Smooth muscle cell (in vitro differentiated cells): ENCODE data around the gene CTBP1. TPM values are rescaled to one million over a fixed set of nuclear protein-coding genes. Genes with fewer than 3 reads are reported as not detected.

Experiments used
- DNase-seq: peaks from one replicate; lab custom pipeline; 2025; ENCODE audit not compliant: unreplicated experiment; lab: John Stamatoyannopoulos, UW
- H2AFZ ChIP-seq: fragments of 200-600 bp; sonication (generic); 2 replicates; pipeline ENCODE4 v1.6.0; 2016; ENCODE audit warnings: antibody characterized with exemption, low read depth, mild to moderate bottlenecking
- H3F3A ChIP-seq: fragments of 200-600 bp; sonication (generic); 2 replicates; pipeline ENCODE4 v1.6.0; 2017; ENCODE audit warnings: antibody characterized with exemption, low read depth
- H3K27ac ChIP-seq: fragments of 200-600 bp; sonication (generic); 2 replicates; pipeline ENCODE4 v1.5.1; 2016; ENCODE audit warnings: low read depth, mild to moderate bottlenecking
- H3K27me3 ChIP-seq: fragments of 200-600 bp; sonication (generic); 2 replicates; pipeline ENCODE4 v1.6.1; 2016; ENCODE audit warnings: low read depth, mild to moderate bottlenecking
- H3K36me3 ChIP-seq: fragments of 200-600 bp; sonication (generic); 2 replicates; pipeline ENCODE4 v1.5.1; 2016; ENCODE audit warnings: low read depth
- H3K4me1 ChIP-seq: fragments of 200-600 bp; sonication (generic); 2 replicates; pipeline ENCODE4 v1.5.1; 2016; ENCODE audit warnings: low read depth
- H3K4me2 ChIP-seq: fragments of 200-600 bp; sonication (generic); 2 replicates; pipeline ENCODE4 v1.6.0; 2016; ENCODE audit warnings: mild to moderate bottlenecking
- H3K4me3 ChIP-seq: fragments of 200-600 bp; sonication (generic); 2 replicates; pipeline ENCODE4 v1.5.1; 2016; ENCODE audit warnings: mild to moderate bottlenecking
- H3K79me2 ChIP-seq: fragments of 200-600 bp; sonication (generic); 2 replicates; pipeline ENCODE4 v1.6.0; 2016; ENCODE audit warnings: low read depth, mild to moderate bottlenecking
- H3K9ac ChIP-seq: fragments of 200-600 bp; sonication (generic); 2 replicates; pipeline ENCODE4 v1.6.0; 2016; ENCODE audit warnings: low read depth
- H3K9me3 ChIP-seq: fragments of 200-600 bp; sonication (generic); replicated peaks from 2 replicates; pipeline ENCODE4 v1.5.1; 2016; ENCODE audit warnings: low read depth
- H4K20me1 ChIP-seq: fragments of 200-600 bp; sonication (generic); 2 replicates; pipeline ENCODE4 v1.6.0; 2016; ENCODE audit warnings: low read depth
- CTCF ChIP-seq: fragments of 200-600 bp; sonication (generic); IDR thresholded peaks from 2 replicates; pipeline ENCODE4 v1.5.1; 2017; ENCODE audit warnings: borderline replicate concordance, mild to moderate bottlenecking, antibody characterized with exemption; ENCODE audit not compliant: insufficient read depth, poor library complexity, severe bottlenecking
- WGBS: methylation state at CpG from one replicate; pipeline ENCODE4 v1.1.7; 2016; ENCODE audit warnings: low lambda C conversion rate; 5-methylcytosine and 5-hydroxymethylcytosine counted together
- polyA plus RNA-seq: library from polyadenylated mRNA; unstranded; fragments of >200 nt; fragmentation: Nextera tagmentation; extraction: Ambion mirVana; gene quantifications from 2 replicates; pipeline ENCODE4 v1.2.1, GENCODE V29; 2016
- total RNA-seq: library from RNA; depleted of rRNA; stranded (reverse); fragments of >200 nt; gene quantifications from 2 replicates; pipeline ENCODE4 v1.2.3, GENCODE V29; 2014

Gene CTBP1
- total and polyA plus RNA-seq, 2 experiments from 2014 or later = 76.9 to 132 TPM

- peaks cover 45% of the 10 kb centered on the region for H3K79me2 ChIP-seq
- 1% methylated on average over 81 of the region's 95 CpGs for WGBS
Measured at GRCh38 chr4:1289207-1290164, 40.6 kb upstream of the CTBP1 start, which contains the start of gene MAEA. Gene MAEA, plus strand, starts transcription at chr4:1289891. Its CDS starts 23 bp downstream, at chr4:1289914.

GRCh38 chr4:1288786-1289185, 39.9 kb upstream of the CTBP1 start:
- no peaks in the 10 kb centered on the region for H3K36me3 ChIP-seq
- peaks cover 38% of the 10 kb centered on the region for H3K79me2 ChIP-seq
- H4K20me1 ChIP-seq = peaks cover 36% of the 10 kb centered on the region
- H3K27me3 ChIP-seq = no peaks in the 10 kb centered on the region
- H3K9ac ChIP-seq = peak overlapping the region; percentile 19
- peak overlapping the region; percentile 48 for H2AFZ ChIP-seq
- peaks cover 12% of the 10 kb centered on the region for H3K4me1 ChIP-seq
- H3K27ac ChIP-seq = peak overlapping the region; percentile 22
- peak overlapping the region; percentile 89 for H3K4me2 ChIP-seq
- no peaks in the 10 kb centered on the region for H3F3A ChIP-seq
- 58% methylated on average over 7 of the region's 7 CpGs for WGBS
- no peak for DNase-seq
- no peak for TF ChIP-seq CTCF
- no peaks in the 10 kb centered on the region for H3K9me3 ChIP-seq
- H3K4me3 ChIP-seq = peak overlapping the region; percentile 72

More at GRCh38 chr4:1289207-1290164, 40.6 kb upstream of the CTBP1 start, which contains the start of gene MAEA:
- H3K4me3 ChIP-seq = peak within 1 kb of the TSS; percentile 72
- peak within 1 kb of the TSS; percentile 92 for H3K9ac ChIP-seq
- H4K20me1 ChIP-seq = peaks cover 43% of the 10 kb centered on the region
- TF ChIP-seq CTCF = no peak
- H3F3A ChIP-seq = no peaks in the 10 kb centered on the region
- no peaks in the 10 kb centered on the region for H3K36me3 ChIP-seq
- peak within 1 kb of the TSS; percentile 48 for H2AFZ ChIP-seq
- H3K4me2 ChIP-seq = peak within 1 kb of the TSS; percentile 94
- H3K4me1 ChIP-seq = peaks cover 12% of the 10 kb centered on the region
- H3K27me3 ChIP-seq = no peaks in the 10 kb centered on the region
- peak within 1 kb of the TSS; percentile 65 for H3K27ac ChIP-seq
- DNase-seq = peak; percentile 88
- H3K9me3 ChIP-seq = no peaks in the 10 kb centered on the region

- Histone ChIP-seq H3K4me1 (peaks cover 4% of the 10 kb centered on the region), H3K27me3 (no peaks in the 10 kb centered on the region), H3K27ac (no peak overlapping the region), H3K9me3 (no peaks in the 10 kb centered on the region), H4K20me1 (peaks cover 8% of the 10 kb centered on the region), H3K4me2 (no peak overlapping the region), H3K4me3 (no peak overlapping the region), H3K36me3 (no peaks in the 10 kb centered on the region), H3K79me2 (peaks cover 10% of the 10 kb centered on the region), H3K9ac (no peak overlapping the region), H3F3A (no peaks in the 10 kb centered on the region), H2AFZ (no peak overlapping the region)
- peak; percentile 58 for TF ChIP-seq CTCF
- no peak for DNase-seq
- WGBS = 54% methylated on average over 21 of the region's 21 CpGs
Measured at GRCh38 chr4:1285790-1286553, 37.0 kb upstream of the CTBP1 start.
